ENCODE data around the gene COL4A5. TPM values are rescaled to one million over a fixed set of nuclear protein-coding genes. Genes with fewer than 3 reads are reported as not detected.
A peak's percentile ranks its signal among the peaks of the same experiment; 100 is the strongest.

Gene COL4A5
- total RNA-seq, 1 donor: 47.1 TPM

DNA sequence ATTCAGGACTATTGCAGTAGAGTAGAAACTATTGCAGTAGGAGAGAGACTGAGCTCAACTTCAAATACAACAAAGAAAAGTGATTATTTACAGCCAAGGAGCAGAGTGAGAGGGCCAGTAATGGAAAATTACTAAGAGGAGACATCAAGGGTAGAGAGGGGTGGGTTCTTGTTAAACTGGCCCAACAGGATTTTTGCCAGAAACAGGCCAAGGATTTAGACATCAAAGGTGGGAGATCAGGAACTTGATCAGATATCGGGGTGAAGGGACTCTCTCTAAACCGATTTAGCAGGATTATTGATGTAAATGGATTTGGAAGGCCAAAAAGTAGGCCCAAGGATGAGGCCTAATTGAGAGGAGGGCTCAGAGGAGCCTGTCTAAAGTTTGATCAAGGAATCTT is 231.9 kb downstream of the COL4A5 start:
- no peak for DNase-seq (ENCODE audit: low read depth)
- H3K4me3 ChIP-seq (ENCODE audit: low read depth, low read length): no peak overlapping the region
- TF ChIP-seq, protein P1, sequence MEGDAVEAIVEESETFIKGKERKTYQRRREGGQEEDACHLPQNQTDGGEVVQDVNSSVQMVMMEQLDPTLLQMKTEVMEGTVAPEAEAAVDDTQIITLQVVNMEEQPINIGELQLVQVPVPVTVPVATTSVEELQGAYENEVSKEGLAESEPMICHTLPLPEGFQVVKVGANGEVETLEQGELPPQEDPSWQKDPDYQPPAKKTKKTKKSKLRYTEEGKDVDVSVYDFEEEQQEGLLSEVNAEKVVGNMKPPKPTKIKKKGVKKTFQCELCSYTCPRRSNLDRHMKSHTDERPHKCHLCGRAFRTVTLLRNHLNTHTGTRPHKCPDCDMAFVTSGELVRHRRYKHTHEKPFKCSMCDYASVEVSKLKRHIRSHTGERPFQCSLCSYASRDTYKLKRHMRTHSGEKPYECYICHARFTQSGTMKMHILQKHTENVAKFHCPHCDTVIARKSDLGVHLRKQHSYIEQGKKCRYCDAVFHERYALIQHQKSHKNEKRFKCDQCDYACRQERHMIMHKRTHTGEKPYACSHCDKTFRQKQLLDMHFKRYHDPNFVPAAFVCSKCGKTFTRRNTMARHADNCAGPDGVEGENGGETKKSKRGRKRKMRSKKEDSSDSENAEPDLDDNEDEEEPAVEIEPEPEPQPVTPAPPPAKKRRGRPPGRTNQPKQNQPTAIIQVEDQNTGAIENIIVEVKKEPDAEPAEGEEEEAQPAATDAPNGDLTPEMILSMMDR (IDR thresholded peaks at IDR 0.05; ENCODE audit: insufficient read depth, low read depth, low read length): no peak

DNA sequence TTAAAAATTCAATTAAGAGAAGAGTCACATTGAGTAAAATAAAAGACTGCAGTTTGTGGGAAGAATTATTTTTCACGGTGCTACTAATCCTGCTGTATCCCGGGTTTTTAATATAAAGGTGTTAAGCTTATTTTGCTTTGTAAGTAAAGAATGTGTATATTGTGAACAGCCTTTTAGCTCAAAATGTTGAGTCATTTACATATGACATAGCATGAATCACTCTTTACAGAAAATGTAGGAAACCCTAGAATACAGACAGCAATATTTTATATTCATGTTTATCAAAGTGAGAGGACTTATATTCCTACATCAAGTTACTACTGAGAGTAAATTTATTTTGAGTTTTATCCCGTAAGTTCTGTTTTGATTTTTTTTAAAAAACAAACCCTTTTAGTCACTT is 257.1 kb downstream of the COL4A5 start:
- no peak overlapping the region for H3K4me3 ChIP-seq (ENCODE audit: low read depth, low read length)
- TF ChIP-seq, protein P1 (IDR thresholded peaks at IDR 0.05; ENCODE audit: insufficient read depth, low read depth, low read length): no peak
- no peak for DNase-seq (ENCODE audit: low read depth)

DNA sequence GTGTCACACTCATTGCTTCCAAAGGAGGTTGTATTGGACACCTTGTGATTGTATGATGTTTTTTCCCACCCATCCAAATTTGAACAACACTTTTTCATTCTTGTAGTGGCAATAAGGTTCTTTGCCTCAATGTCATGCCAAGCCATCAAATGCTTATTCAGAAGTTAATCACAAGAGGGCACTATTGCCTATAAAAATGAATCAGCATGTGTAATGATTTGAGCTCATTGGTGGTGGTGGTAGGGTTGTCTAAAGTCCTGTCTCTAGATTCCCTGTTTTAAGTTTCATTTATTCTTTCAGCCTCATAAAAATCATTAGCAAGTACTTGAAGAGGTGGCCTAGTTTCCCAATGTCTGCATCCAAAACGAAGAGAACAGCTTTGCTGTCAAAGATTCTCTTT is 259.7 kb downstream of the COL4A5 start:
- DNase-seq (ENCODE audit: low read depth): peak; percentile 19
- TF ChIP-seq, protein P1 (IDR thresholded peaks at IDR 0.05; ENCODE audit: insufficient read depth, low read depth, low read length): peak; percentile 30

DNA sequence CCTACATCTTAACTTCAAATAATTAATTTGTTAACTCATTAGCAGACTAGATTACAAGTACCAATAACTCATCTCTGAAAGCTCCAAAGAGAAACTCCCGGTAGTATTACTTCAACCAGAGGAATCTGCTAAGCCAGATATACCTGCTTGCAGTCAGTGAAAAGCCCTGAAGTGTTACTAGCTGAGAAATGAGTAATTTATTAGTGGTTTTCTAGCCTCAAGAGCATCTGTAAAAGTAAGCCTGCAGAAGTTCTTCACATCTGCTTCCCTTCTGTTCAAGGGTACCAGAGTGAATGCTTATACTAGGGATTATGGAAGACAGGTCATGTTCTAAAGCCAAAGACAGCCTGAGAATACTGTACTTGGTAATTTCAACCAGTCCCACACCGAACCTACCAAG is 262.0 kb downstream of the COL4A5 start:
- peak; percentile 17 for DNase-seq (ENCODE audit: low read depth)
- H3K4me3 ChIP-seq (ENCODE audit: low read depth, low read length): no peak overlapping the region
- TF ChIP-seq, protein P1 (IDR thresholded peaks at IDR 0.05; ENCODE audit: insufficient read depth, low read depth, low read length): no peak

More for the DNA sequence above, 259.7 kb downstream of the COL4A5 start:
- H3K4me3 ChIP-seq (ENCODE audit: low read depth, low read length): no peak overlapping the region

DNA sequence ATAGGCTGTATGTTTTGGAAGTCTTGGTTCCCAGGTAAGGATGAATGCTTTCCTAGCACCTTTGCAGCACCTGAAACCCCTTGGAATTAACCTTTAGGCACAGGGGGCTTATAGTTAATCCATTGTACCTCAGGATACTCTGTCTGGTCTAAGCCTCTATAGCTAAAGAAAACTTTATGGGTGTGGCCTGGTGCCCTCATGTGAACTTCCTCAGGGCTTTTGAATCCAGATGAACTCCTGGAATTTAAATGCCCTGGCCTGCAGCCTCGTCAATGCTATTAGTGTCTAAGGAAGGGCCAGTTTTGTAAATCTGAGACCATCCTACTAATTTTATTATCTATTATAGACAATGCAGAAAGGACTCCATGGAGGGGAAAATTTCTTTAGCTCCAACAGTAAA is 262.9 kb downstream of the COL4A5 start:
- DNase-seq (ENCODE audit: low read depth): no peak
- TF ChIP-seq, protein P1 (IDR thresholded peaks at IDR 0.05; ENCODE audit: insufficient read depth, low read depth, low read length): no peak
- no peak overlapping the region for H3K4me3 ChIP-seq (ENCODE audit: low read depth, low read length)

DNA sequence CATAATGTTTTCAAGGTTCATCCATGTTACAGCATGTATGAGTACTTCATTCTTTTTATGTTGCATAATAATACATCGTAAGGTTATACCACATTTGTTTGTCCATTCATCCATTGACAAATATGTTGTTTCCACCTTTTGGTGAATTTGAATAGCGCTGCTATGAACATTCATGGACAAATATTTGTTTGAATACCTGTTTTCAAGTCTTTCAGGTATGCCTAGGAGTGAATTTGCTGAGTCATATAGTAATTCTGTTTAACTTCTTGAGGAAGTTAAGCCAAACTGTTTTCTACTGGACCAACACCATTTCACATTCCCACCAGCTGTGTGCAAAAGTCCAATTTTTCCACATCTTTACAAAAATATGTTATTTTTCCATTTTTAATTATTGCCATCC is 265.2 kb downstream of the COL4A5 start:
- TF ChIP-seq, protein P1 (IDR thresholded peaks at IDR 0.05; ENCODE audit: insufficient read depth, low read depth, low read length): no peak
- no peak for DNase-seq (ENCODE audit: low read depth)
- H3K4me3 ChIP-seq (ENCODE audit: low read depth, low read length): no peak overlapping the region

DNA sequence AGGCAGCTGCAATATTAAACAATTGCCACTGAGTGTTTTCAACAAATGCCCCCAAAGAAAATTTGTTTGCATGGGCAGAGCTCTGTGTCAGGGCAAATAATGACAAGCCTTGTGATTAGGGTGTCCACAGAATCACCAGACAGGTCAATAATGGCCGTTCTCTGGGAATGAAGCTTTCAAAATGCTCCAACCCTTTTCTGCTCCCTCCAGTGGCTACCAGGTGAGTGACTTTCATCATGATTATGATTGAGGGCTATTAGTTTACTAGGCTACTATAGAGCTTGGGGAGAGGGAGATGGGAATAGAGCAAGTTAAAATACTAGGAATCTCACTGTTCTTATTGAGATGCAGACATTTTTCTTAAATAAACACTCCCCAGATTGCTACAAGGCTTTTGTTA is 273.2 kb downstream of the COL4A5 start:
- TF ChIP-seq, protein P1 (IDR thresholded peaks at IDR 0.05; ENCODE audit: insufficient read depth, low read depth, low read length): no peak
- H3K4me3 ChIP-seq (ENCODE audit: low read depth, low read length): no peak overlapping the region
- no peak for DNase-seq (ENCODE audit: low read depth)

All from fibroblast of villous mesenchyme (primary cell).